Thyroid gland (tissue), 4 donors: ENCODE measurements around the gene APBA1. TPM values are rescaled to one million over a fixed set of nuclear protein-coding genes. Genes with fewer than 3 reads are reported as not detected.
"Not testable (repeated sequence)": the region's sequence is repeated elsewhere in the genome, so short reads cannot be mapped to it uniquely, and the experiment has no call there.

Experiments
- DNase-seq, 2 donors: peaks; one replicate each; pipeline ENCODE4 v3.0.0-alpha.2; 2019
- H3K27ac ChIP-seq, 3 donors: fragments of 200-600 bp; sonication (generic); 1 replicate in 2 of 3; 2 replicates in 1 of 3; pipeline ENCODE4 v1.5.1; 2016 to 2019; ENCODE audit warnings: mild to moderate bottlenecking in 1 of 3, moderate library complexity in 1 of 3
- H3K27me3 ChIP-seq: fragments of 200-600 bp; sonication (generic); one replicate; pipeline ENCODE4 v1.5.1; 2019
- H3K36me3 ChIP-seq, 2 donors: fragments of 200-600 bp; sonication (generic); one replicate each; pipeline ENCODE4 v1.5.1; 2016 to 2019
- H3K4me1 ChIP-seq, 2 donors: fragments of 200-600 bp; sonication (generic); one replicate each; pipeline ENCODE4 v1.5.1; 2017 to 2019
- H3K4me3 ChIP-seq, 3 donors: fragments of 200-600 bp; sonication (generic); replicated peaks in 1 of 3; 1 replicate in 2 of 3; 2 replicates in 1 of 3; pipeline ENCODE4 v1.5.1; 2016; ENCODE audit warnings: mild to moderate bottlenecking in 1 of 3
- H3K9me3 ChIP-seq: fragments of 200-600 bp; sonication (generic); one replicate; pipeline ENCODE4 v1.5.1; 2017
- POLR2A ChIP-seq, 2 donors: fragments of 450-650 bp; IDR thresholded peaks; one replicate each; pipeline ENCODE4 v1.6.1; 2017; ENCODE audit warnings: antibody characterized with exemption in 2 of 2, mild to moderate bottlenecking in 2 of 2, moderate library complexity in 1 of 2
- WGBS, 2 donors: methylation state at CpG; one replicate each; pipeline ENCODE4 v1.1.5; 2017; 5-methylcytosine and 5-hydroxymethylcytosine counted together
- intact Hi-C: fragments of 100-400 bp; cut with DNase I; formaldehyde crosslinking; loops from one replicate; pipeline ENCODE4 v1.15.1; 2023
- total RNA-seq, 4 donors: library from RNA; depleted of rRNA; stranded (reverse); fragments of >200 nt; gene quantifications; one replicate each; pipeline ENCODE4 v1.2.3, GENCODE V29; 2016
- TF ChIP-seq, protein P1 (sequence below), 6 experiments: fragments of 200-600 bp in 3 of 6; fragments of 450-650 bp in 3 of 6; sonication (generic) in 3 of 6; IDR thresholded peaks; one replicate each; pipeline ENCODE4 v1.5.1; 2016 to 2019; ENCODE audit warnings: antibody characterized with exemption in 6 of 6, mild to moderate bottlenecking in 2 of 6, inconsistent platforms in 1 of 6, moderate library complexity in 1 of 6

APBA1 gene
- total RNA-seq, 4 donors from 2014 or later, result 2.8 to 11.2 (median 3.8) TPM

GRCh38 chr9:69446496-69446895, 225.7 kb downstream of the APBA1 start:
- Histone ChIP-seq H3K4me3 (no peak overlapping the region), H3K36me3 (no peaks in the 10 kb centered on the region), H3K27me3 (no peaks in the 10 kb centered on the region), H3K4me1 (peaks cover 11 to 30% of the 10 kb centered on the region in 2 donors), H3K9me3 (no peaks in the 10 kb centered on the region), H3K27ac (no peak overlapping the region)
- TF ChIP-seq POLR2A (IDR thresholded peaks at IDR 0.05), result no peak
- TF ChIP-seq, protein P1, sequence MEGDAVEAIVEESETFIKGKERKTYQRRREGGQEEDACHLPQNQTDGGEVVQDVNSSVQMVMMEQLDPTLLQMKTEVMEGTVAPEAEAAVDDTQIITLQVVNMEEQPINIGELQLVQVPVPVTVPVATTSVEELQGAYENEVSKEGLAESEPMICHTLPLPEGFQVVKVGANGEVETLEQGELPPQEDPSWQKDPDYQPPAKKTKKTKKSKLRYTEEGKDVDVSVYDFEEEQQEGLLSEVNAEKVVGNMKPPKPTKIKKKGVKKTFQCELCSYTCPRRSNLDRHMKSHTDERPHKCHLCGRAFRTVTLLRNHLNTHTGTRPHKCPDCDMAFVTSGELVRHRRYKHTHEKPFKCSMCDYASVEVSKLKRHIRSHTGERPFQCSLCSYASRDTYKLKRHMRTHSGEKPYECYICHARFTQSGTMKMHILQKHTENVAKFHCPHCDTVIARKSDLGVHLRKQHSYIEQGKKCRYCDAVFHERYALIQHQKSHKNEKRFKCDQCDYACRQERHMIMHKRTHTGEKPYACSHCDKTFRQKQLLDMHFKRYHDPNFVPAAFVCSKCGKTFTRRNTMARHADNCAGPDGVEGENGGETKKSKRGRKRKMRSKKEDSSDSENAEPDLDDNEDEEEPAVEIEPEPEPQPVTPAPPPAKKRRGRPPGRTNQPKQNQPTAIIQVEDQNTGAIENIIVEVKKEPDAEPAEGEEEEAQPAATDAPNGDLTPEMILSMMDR (IDR thresholded peaks at IDR 0.05), result no peak
- no peak for DNase-seq
- WGBS, 2 donors, result 88 to 93% methylated on average over 6 of the region's 6 CpGs
- intact Hi-C loops, result no loop called here

- Histone ChIP-seq H3K9me3 (no peaks in the 10 kb centered on the region), H3K4me3 (no peak overlapping the region), H3K27ac (no peak overlapping the region), H3K4me1 (peaks cover 8 to 21% of the 10 kb centered on the region in 2 donors), H3K27me3 (no peaks in the 10 kb centered on the region), H3K36me3 (no peaks in the 10 kb centered on the region)
- intact Hi-C loops, result no loop called here
- no peak for TF ChIP-seq POLR2A (IDR thresholded peaks at IDR 0.05)
- WGBS, 2 donors, result 92 to 93% methylated on average over 5 of the region's 5 CpGs
- DNase-seq, result no peak
These were observed 226.9 kb downstream of the APBA1 start for GRCh38 chr9:69445251-69445650.

- no peak for DNase-seq
- no peaks in the 10 kb centered on the region for H3K36me3 ChIP-seq
- peaks cover 8 to 21% of the 10 kb centered on the region in 2 donors for H3K4me1 ChIP-seq
- 98 to 99% methylated on average over 4 of the region's 4 CpGs for WGBS, 2 donors
- no peaks in the 10 kb centered on the region for H3K27me3 ChIP-seq
- H3K27ac ChIP-seq, result no peak overlapping the region
- intact Hi-C loops, result no loop called here
- H3K4me3 ChIP-seq, result no peak overlapping the region
- no peaks in the 10 kb centered on the region for H3K9me3 ChIP-seq
- TF ChIP-seq, protein P1 (IDR thresholded peaks at IDR 0.05), result no peak
- TF ChIP-seq POLR2A (IDR thresholded peaks at IDR 0.05), result no peak
These were observed 227.4 kb downstream of the APBA1 start for GRCh38 chr9:69444791-69445190.

DNA sequence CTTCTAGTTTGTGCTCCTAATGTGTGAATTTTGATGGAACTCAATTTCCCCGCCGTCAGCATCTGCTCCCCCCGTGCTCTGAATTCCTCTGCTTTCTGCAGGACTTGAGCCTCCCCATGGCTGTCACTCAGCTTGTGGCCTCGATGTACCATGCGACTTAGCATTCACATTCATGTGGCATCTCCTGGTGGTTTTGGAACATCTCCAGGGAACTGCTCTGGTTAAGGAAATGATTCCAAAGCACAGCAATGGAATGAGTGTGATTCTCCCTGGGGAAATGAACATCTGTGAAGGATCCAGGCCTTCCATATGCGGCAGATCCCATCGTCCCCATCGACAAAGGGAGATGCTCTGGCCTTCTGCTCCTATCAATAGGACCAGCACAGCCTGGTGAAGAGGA, 228.2 kb downstream of the APBA1 start:
- no peaks in the 10 kb centered on the region for H3K36me3 ChIP-seq
- H3K4me3 ChIP-seq, result no peak overlapping the region
- peaks cover 8 to 21% of the 10 kb centered on the region in 2 donors for H3K4me1 ChIP-seq
- H3K27ac ChIP-seq, result no peak overlapping the region
- TF ChIP-seq, protein P1 (IDR thresholded peaks at IDR 0.05), result no peak
- no peak for TF ChIP-seq POLR2A (IDR thresholded peaks at IDR 0.05)
- intact Hi-C loops, result no loop called here
- DNase-seq, result no peak
- H3K9me3 ChIP-seq, result no peaks in the 10 kb centered on the region
- WGBS, 2 donors, result 86 to 90% methylated on average over 8 of the region's 8 CpGs
- H3K27me3 ChIP-seq, result no peaks in the 10 kb centered on the region

- peak in 1 of 2 donors; percentile 37 for DNase-seq
- H3K4me1 ChIP-seq, result peaks cover 8 to 21% of the 10 kb centered on the region in 2 donors
- intact Hi-C loops, result no loop called here
- no peaks in the 10 kb centered on the region for H3K9me3 ChIP-seq
- H3K27ac ChIP-seq, result peak overlapping the region in 2 of 3 donors; percentile 46 to 58
- H3K36me3 ChIP-seq, result no peaks in the 10 kb centered on the region
- H3K4me3 ChIP-seq, result no peak overlapping the region
- H3K27me3 ChIP-seq, result no peaks in the 10 kb centered on the region
- 90 to 97% methylated on average over 3 of the region's 3 CpGs for WGBS, 2 donors
- TF ChIP-seq POLR2A (IDR thresholded peaks at IDR 0.05), result no peak
- TF ChIP-seq, protein P1 (IDR thresholded peaks at IDR 0.05), result no peak
These were observed 229.0 kb downstream of the APBA1 start for GRCh38 chr9:69443178-69443577.

GRCh38 chr9:69442486-69442885, 229.7 kb downstream of the APBA1 start:
- Histone ChIP-seq H3K4me1 (peaks cover 8 to 21% of the 10 kb centered on the region in 2 donors), H3K27me3 (no peaks in the 10 kb centered on the region), H3K27ac (peak overlapping the region; percentile 46 to 58 (median 54)), H3K9me3 (no peaks in the 10 kb centered on the region), H3K36me3 (no peaks in the 10 kb centered on the region), H3K4me3 (no peak overlapping the region)
- peak; percentile 55 to 72 for DNase-seq
- no peak for TF ChIP-seq POLR2A (IDR thresholded peaks at IDR 0.05)
- TF ChIP-seq, protein P1 (IDR thresholded peaks at IDR 0.05), result no peak
- 41 to 49% methylated on average over 5 of the region's 5 CpGs for WGBS, 2 donors
- intact Hi-C loops, result no loop called here

DNA sequence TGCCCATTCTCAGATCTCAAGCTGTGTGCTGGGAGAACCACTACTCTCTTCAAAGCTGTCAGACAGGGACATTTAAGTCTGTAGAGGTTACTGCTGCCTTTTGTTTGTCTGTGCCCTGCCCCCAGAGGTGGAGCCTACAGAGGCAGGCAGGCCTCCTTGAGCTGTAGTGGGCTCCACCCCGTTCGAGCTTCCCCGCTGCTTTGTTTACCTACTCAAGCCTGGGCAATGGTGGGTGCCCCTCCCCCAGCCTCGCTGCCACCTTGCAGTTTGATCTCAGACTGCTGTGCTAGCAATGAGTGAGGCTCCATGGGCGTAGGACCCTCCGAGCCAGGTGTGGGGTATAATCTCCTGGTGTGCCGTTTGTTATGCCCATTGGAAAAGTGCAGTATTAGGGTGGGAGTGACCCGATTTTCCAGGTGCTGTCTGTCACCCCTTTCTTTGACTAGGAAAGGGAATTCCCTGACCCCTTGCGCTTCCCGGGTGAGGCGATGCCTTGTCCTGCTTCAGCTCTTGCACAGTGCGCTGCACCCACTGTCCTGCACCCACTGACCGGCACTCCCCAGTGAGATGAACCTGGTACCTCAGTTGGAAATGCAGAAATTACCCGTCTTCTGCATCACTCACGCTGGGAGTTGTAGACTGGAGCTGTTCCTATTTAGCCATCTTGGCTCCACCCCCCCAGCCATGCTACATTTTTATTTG, 231.8 kb downstream of the APBA1 start:
- H3K27me3 ChIP-seq, H3K9me3 ChIP-seq, H3K36me3 ChIP-seq, DNase-seq, intact Hi-C loops, H3K4me3 ChIP-seq, H3K27ac ChIP-seq: not testable (repeated sequence)
- WGBS, 2 donors, result 91 to 97% methylated on average over 9 to 15 of the region's 15 CpGs
- peaks cover 8 to 21% of the 10 kb centered on the region in 2 donors for H3K4me1 ChIP-seq

DNA sequence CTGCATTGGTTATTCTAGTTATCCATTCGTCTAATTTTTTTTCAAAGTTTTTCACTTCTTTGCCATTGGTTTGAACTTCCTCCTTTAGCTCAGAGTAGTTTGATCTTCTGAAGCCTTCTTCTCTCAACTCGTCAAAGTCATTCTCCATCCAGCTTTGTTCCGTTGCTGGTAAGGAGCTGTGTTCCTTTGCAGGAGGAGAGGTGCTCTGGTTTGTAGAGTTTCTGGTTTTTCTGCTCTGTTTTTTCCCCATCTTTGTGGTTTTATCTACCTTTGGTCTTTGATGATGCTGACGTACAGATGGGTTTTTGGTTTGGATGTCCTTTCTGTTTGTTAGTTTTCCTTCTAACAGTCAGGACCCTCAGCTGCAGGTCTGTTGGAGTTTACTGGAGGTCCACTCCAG, 232.5 kb downstream of the APBA1 start:
- H3K36me3 ChIP-seq, DNase-seq, intact Hi-C loops, H3K27ac ChIP-seq, H3K27me3 ChIP-seq, H3K9me3 ChIP-seq, H3K4me3 ChIP-seq: not testable (repeated sequence)
- 92 to 95% methylated on average over 4 of the region's 4 CpGs for WGBS, 2 donors
- H3K4me1 ChIP-seq, result peaks cover 8 to 21% of the 10 kb centered on the region in 2 donors
